Occipital lobe (tissue), 2 donors: ENCODE results near the gene EVI5. TPM values are rescaled to one million over a fixed set of nuclear protein-coding genes. Genes with fewer than 3 reads are reported as not detected.
"Not testable (repeated sequence)": the region's sequence is repeated elsewhere in the genome, so short reads cannot be mapped to it uniquely, and the experiment has no call there.

Source experiments
- DNase-seq: peaks from one replicate; lab custom pipeline; 2025; lab: John Stamatoyannopoulos, UW
- total RNA-seq: library from RNA; depleted of rRNA; stranded (reverse); fragments of >200 nt; gene quantifications from one replicate; pipeline ENCODE4 v1.2.3, GENCODE V29; 2014

The EVI5 gene
- total RNA-seq, 1 donor from 2014 or later = 76.0 TPM

DNA sequence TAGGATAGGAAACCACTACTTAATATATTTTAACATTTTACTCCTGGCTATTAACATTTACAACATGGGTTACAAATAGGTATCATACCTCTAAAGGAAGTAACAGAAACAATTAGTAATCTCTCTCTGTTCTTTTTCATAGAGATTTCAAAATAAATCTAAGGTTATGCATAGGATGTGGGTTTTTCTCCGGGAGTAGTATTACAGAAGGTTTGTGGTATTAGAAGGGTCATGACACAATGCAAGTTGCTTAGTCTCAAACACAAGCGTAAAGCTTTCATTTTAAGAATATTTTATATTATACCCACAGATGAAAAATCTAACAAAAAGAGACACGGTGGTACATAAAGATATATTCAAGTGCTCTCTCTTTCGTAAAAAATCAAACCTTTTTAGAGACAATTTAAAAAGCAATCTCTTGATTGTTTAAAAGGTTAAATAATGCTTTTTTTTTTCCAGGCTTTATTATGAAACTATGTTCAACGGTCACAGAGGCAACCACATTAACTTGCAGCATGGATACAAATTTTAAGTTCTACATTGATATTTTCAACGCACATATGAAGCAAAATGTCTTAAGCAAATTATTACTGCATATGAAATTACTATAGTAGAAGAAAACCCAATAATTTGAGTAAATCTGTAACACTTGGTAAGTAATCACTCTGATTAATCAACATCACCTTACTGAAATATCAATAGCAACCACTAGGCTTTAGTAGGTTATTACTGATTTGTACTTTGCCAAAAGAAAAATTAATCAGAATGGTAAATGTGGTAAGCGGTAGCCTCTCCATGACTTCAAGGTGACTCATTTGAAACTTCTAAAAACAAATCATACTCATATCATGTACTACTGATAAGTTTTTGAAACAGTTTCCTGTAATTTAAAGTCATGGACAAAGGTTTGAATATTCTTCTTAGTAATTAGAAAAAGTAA lies 200.8 kb downstream of the EVI5 start:
- DNase-seq = no peak

DNA sequence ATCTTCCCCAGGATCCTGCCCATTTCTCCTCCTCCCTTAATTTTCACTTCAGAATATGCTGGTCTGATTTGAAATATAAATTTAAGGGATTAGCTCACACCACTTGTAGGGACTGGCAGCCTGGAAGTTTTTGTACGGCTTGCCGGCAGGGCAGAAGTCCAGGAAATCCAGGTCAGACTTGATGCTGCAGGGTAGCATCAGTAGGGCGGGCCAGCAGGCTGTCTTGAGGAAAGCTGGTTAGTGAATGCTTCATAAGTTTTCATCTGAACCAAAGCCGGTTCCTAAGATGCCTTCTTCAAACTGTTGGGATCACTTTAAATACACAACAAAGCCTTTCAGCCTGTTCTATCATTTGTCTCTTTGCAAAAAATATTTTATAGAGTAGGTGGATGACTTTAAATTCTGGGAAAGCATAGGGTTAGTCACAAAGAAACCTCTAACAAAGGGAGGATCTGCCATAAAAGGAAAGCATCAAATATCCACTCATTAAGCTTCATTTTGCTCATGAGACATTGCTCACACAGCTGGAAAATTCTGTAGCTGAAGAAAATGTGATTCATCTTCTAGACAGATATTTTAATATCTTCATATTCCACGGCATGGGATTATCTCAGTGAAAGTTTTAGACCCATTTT lies 207.5 kb downstream of the EVI5 start:
- DNase-seq = no peak

- DNase-seq = no peak
Measured at GRCh38 chr1:92575123-92575522, 209.8 kb downstream of the EVI5 start.

DNA sequence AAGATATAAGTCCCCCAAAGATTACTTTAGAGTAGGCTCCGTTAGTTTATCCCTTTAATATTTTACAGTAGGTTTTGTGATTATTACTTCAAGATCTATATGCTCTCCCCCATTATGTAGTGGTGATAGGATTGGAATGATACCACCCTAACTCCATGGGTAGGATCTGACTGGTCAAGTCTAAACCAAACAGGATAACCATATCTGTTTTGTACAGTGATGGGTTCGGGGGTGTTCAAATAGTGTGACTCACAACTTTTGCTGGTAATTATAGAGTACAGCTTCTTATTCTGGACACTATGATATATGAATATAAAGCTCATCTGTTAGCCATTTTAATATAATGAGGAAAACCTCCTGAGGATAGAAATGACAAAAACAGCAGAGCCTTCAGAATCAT lies 212.4 kb downstream of the EVI5 start:
- DNase-seq = no peak

GRCh38 chr1:92571578-92571977 lies 213.3 kb downstream of the EVI5 start:
- DNase-seq = no peak

- no peak for DNase-seq
Measured at GRCh38 chr1:92567211-92567868, 217.6 kb downstream of the EVI5 start.

GRCh38 chr1:92563457-92564216 lies 221.3 kb downstream of the EVI5 start:
- DNase-seq = no peak

DNA sequence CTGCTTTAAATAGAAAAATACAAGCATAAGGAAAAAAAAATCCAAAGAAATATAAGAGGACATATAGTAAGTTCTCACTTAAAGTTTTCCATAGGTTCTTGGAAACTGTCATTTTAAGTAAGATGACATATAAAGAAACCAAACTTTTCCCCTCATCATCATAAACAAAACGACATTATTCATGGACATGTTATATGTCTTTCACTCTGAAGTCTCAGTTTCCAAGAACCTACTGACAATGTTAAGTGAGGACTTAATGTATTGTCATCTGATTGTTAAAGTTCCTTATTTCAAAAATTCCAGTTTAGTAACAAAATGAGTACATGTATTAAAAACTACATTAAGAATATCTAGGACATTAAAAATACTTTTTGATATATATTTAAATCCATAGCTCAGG lies 228.6 kb downstream of the EVI5 start:
- DNase-seq = no peak

DNA sequence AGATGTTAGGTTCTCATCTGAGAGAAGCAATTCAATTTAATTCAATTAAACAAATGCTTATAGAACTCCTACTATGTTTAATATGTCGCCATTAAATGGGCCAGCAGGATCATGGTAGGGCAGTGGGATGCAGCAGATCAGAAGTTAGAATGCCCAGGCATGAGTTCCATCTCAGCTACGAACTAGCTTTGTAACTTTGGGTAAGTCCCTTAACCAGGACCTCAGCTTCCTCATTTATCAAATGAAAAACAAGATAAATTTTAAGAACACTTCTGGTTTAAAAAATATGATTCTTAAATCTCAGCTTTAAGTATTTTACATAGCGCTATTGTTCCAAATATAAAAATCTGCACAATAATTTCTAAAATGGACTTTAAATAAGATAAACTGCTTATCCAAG lies 230.7 kb downstream of the EVI5 start:
- no peak for DNase-seq

GRCh38 chr1:92551916-92552315 lies 233.0 kb downstream of the EVI5 start:
- no peak for DNase-seq

- no peak for DNase-seq
Measured at GRCh38 chr1:92544756-92545165, 240.1 kb downstream of the EVI5 start.

GRCh38 chr1:92543131-92544055 lies 241.5 kb downstream of the EVI5 start:
- no peak for DNase-seq

DNA sequence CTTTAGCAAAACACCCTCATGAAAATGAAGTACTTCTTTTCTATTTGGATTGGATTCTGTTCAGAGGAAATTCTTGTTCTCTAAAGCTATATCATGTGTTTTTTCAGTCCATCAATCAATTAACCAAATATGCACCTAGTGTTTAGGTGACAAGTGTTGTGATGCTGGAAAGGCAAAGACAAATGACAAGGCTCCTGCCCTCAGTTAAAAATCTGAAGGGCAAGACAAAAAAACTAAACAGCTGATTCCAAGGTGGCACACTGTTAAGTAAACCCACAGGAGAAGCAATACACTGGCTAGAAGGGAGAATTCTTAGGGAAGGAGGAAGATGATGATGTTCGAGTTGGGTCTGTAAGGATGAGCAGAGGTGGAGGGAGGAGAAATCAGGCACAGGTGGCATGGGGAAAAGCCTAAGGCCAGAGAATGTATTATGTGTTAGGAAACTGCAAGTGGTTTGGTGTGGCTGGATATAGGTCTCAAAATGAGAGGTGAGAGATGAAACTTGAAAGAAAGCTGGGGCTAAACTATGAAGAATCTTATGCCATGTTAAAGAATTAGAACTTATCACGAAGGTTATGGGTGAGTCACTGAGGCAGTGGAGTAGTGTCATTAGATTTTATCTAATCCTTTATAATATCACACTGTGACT lies 246.4 kb downstream of the EVI5 start:
- DNase-seq = no peak

GRCh38 chr1:92538048-92538412 lies 246.9 kb downstream of the EVI5 start:
- DNase-seq = no peak

DNA sequence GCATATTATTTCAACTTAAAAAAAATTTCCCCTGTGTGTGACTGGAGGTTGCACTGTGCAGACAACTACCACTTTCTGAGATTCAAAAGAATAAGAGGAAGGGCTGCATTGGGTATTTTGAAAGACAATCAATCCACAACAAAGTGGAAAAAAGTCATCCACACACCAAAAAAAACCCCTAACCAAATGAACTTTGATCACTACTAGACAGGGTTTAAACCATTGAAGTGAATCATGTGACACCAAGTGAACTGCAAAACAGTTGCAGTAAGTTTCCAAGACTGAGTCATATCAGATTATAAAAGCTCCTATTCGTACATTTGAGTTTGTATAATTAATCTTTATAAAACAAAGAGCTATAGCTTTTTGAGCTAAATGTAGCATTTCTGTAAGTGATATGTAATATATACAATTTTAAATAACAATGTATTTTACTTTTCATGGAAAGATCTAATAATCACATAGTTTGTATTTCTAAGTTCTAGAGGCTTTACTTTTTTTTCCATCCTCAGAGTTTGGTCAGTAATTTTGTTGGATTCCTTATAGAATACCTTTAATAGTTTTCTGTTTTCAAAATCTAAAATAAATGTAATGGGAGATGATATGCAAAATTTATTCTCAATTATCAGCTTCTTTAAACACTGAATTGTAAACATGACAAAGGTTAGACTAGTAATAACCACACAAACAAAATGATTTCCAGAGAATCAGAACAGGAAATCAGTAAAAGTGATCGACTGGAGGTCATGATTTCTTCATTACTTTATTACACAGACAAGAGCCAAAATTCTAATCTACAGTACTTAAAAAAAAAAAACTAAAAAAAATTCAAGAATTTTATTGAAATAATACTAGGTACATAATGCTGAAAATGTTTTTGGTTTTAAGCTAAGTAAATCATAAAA lies 247.7 kb downstream of the EVI5 start:
- no peak for DNase-seq

- DNase-seq = no peak
Measured at GRCh38 chr1:92536211-92536979, 248.5 kb downstream of the EVI5 start.

- not testable (repeated sequence) for DNase-seq
Measured at GRCh38 chr1:92532371-92532770, 252.5 kb downstream of the EVI5 start.

GRCh38 chr1:92531939-92532338 lies 253.0 kb downstream of the EVI5 start:
- DNase-seq = not testable (repeated sequence)
